ENCODE measurements around the gene CHPT1. TPM values are rescaled to one million over a fixed set of nuclear protein-coding genes. Genes with fewer than 3 reads are reported as not detected.

CHPT1 gene
- total and polyA plus RNA-seq, 9 of the 15 experiments (the other 6 are each of a cell fraction or from before 2014, with no cell fraction given): 15.3 to 210 (median 91.9) TPM

- TF ChIP-seq FOXO4 (CRISPR knock-in tag; IDR thresholded peaks at IDR 0.05) (no peak), POLR2G (IDR thresholded peaks at IDR 0.05; ENCODE audit: low read depth, low read length) (peak; percentile 85), NUFIP1 (IDR thresholded peaks at IDR 0.05; ENCODE audit: partially characterized antibody) (no peak), SNRNP70 (optimal IDR thresholded peaks at IDR 0.05; ENCODE audit: low read depth, low read length) (no peak), ZNF445 (CRISPR knock-in tag; IDR thresholded peaks at IDR 0.05; ENCODE audit: low read depth) (no peak), KLF1 (tag; IDR thresholded peaks at IDR 0.05) (peak; percentile 48; the same call in 1 of the 2 replicates), ZNF133 (CRISPR knock-in tag; IDR thresholded peaks at IDR 0.05) (no peak), ZSCAN29 (IDR thresholded peaks at IDR 0.05) (no peak), PTBP1 (IDR thresholded peaks at IDR 0.05; ENCODE audit: low read depth, low read length) (no peak), HNRNPK (IDR thresholded peaks at IDR 0.05; ENCODE audit: low read depth, low read length, poor library complexity, severe bottlenecking) (no peak), HDAC2 (IDR thresholded peaks at IDR 0.05) (no peak), ZNF324 (CRISPR knock-in tag; IDR thresholded peaks at IDR 0.05) (no peak), ZNF239 (CRISPR knock-in tag; IDR thresholded peaks at IDR 0.05) (no peak), ELF2 (CRISPR knock-in tag; IDR thresholded peaks at IDR 0.05) (no peak), NFYB (IDR thresholded peaks at IDR 0.05; ENCODE audit: extremely low read depth, insufficient read length) (no peak), ARID2 (IDR thresholded peaks at IDR 0.05) (no peak), KLF6 (CRISPR knock-in tag; IDR thresholded peaks at IDR 0.05; ENCODE audit: borderline replicate concordance) (no peak), GATAD2B (IDR thresholded peaks at IDR 0.05; ENCODE audit: borderline replicate concordance) (peak; percentile 61), ZZZ3 (IDR thresholded peaks at IDR 0.05) (no peak), SIN3A (IDR thresholded peaks at IDR 0.05; ENCODE audit: borderline replicate concordance in 2 of 2, control insufficient read depth in 1 of 2, low read depth in 2 of 2, low read length in 2 of 2) (no peak; a peak in 1 of 4 replicates), CREB3 (tag; conservative IDR thresholded peaks at IDR 0.05; ENCODE audit: low read depth) (no peak), KDM1A (IDR thresholded peaks at IDR 0.05) (no peak), IFI16 (CRISPR knock-in tag; IDR thresholded peaks at IDR 0.05) (no peak), MAFG (tag; conservative IDR thresholded peaks at IDR 0.05) (no peak), KLF10 (CRISPR knock-in tag; IDR thresholded peaks at IDR 0.05) (no peak), ZNF184 (CRISPR knock-in tag; IDR thresholded peaks at IDR 0.05) (no peak), ZNF41 (CRISPR knock-in tag; conservative IDR thresholded peaks at IDR 0.05) (no peak), TCFL5 (CRISPR knock-in tag; conservative IDR thresholded peaks at IDR 0.05) (no peak), RAD51 (IDR thresholded peaks at IDR 0.05; ENCODE audit: borderline replicate concordance, low read depth) (no peak), GABPB1 (CRISPR knock-in tag; IDR thresholded peaks at IDR 0.05) (no peak), CBX1 (IDR thresholded peaks at IDR 0.05; ENCODE audit: low read depth) (no peak)
Measured at GRCh38 chr12:101697197-101697929, at the start of gene CHPT1 (continued).

Measured in K562 (cell line).